ENCODE data around the gene C7orf57. TPM values are rescaled to one million over a fixed set of nuclear protein-coding genes. Genes with fewer than 3 reads are reported as not detected.

The C7orf57 gene
- total and polyA plus RNA-seq, 10 of the 15 experiments (the other 5 are each of a cell fraction or from before 2014, with no cell fraction given) = 0.04 to 0.21 (median 0.10) TPM; not detected in 5

DNA sequence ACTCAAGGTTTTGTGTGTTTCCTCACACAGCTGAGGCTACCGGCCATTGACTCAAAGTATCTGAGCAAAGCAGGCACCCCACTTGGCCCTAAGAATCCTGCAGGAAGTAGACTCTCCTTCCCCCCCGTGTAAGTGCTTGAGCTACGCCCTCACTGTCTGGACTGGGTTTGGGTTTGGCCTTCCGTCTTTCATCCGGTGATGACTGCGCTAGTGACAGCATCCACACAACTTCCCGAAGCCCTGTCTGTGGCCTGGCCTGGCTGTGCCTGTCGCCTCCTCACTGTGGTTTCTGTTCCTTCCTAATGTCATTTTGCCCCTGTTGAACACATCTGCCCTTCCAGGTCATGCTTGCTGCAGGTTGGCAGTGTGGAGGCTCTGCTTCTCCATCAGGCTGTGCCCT is 14.5 kb downstream of the C7orf57 start:
- no peaks in the 10 kb centered on the region for H3K79me2 ChIP-seq (ENCODE audit: control insufficient read depth, insufficient read depth, low read length)
- ATAC-seq (no peak), DNase-seq (ENCODE audit: low read depth, low spot score) (no peak), FAIRE-seq (no peak)
- peaks cover 0 to 1% of the 10 kb centered on the region in 2 experiments; a peak in 1 of 4 replicates for H3K27me3 ChIP-seq (replicated peaks in 1 of 2; ENCODE audit: control insufficient read depth in 2 of 2, insufficient read depth in 2 of 2, low read length in 1 of 2)
- no peak overlapping the region for H3K9ac ChIP-seq (ENCODE audit: control insufficient read depth, insufficient read depth, low read length)
- no peaks in the 10 kb centered on the region for H3K4me1 ChIP-seq (ENCODE audit: control insufficient read depth, insufficient read depth, low read length)
- ChIA-PET CTCF (interaction anchor here (0.8 kb wide), 1 partner anchor 53 kb away, joined by 3 read pairs; no protein-coding TSS in a partner anchor), POLR2A (no interaction called here), SMC1A (ENCODE audit: uncharacterized antibody, unreplicated experiment) (no interaction called here), RAD21 (ENCODE audit: unreplicated experiment) (no interaction called here)
- no peak overlapping the region for H3K4me2 ChIP-seq (ENCODE audit: control insufficient read depth, insufficient read depth)
- no peaks in the 10 kb centered on the region for H4K20me1 ChIP-seq (ENCODE audit: control insufficient read depth, insufficient read depth)
- in situ Hi-C loops (cut with MboI) (no loop called here), intact Hi-C loops (cut with micrococcal nuclease; ENCODE audit: unreplicated experiment) (no loop called here)
- no peaks in the 10 kb centered on the region for H3K36me3 ChIP-seq (ENCODE audit: control insufficient read depth in 2 of 2, insufficient read depth in 2 of 2, low read length in 1 of 2)
- H2AFZ ChIP-seq (ENCODE audit: control insufficient read depth, low read depth, low read length) = no peak overlapping the region
- TF ChIP-seq KDM1A (IDR thresholded peaks at IDR 0.05; ENCODE audit: borderline replicate concordance) = no peak
- TF ChIP-seq, protein P1, sequence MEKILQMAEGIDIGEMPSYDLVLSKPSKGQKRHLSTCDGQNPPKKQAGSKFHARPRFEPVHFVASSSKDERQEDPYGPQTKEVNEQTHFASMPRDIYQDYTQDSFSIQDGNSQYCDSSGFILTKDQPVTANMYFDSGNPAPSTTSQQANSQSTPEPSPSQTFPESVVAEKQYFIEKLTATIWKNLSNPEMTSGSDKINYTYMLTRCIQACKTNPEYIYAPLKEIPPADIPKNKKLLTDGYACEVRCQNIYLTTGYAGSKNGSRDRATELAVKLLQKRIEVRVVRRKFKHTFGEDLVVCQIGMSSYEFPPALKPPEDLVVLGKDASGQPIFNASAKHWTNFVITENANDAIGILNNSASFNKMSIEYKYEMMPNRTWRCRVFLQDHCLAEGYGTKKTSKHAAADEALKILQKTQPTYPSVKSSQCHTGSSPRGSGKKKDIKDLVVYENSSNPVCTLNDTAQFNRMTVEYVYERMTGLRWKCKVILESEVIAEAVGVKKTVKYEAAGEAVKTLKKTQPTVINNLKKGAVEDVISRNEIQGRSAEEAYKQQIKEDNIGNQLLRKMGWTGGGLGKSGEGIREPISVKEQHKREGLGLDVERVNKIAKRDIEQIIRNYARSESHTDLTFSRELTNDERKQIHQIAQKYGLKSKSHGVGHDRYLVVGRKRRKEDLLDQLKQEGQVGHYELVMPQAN (conservative IDR thresholded peaks at IDR 0.05) = no peak
- TF ChIP-seq TCF7 (IDR thresholded peaks at IDR 0.05; ENCODE audit: borderline replicate concordance) = no peak
- TF ChIP-seq, protein P2, sequence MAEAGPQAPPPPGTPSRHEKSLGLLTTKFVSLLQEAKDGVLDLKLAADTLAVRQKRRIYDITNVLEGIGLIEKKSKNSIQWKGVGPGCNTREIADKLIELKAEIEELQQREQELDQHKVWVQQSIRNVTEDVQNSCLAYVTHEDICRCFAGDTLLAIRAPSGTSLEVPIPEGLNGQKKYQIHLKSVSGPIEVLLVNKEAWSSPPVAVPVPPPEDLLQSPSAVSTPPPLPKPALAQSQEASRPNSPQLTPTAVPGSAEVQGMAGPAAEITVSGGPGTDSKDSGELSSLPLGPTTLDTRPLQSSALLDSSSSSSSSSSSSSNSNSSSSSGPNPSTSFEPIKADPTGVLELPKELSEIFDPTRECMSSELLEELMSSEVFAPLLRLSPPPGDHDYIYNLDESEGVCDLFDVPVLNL (IDR thresholded peaks at IDR 0.05; ENCODE audit: low read depth, low read length) = no peak
- no peak for TF ChIP-seq ETV6 (conservative IDR thresholded peaks at IDR 0.05 in 1 of 2, IDR thresholded peaks at IDR 0.05 in 1 of 2; ENCODE audit: borderline replicate concordance in 1 of 2, low read depth in 1 of 2)
- no peak for TF ChIP-seq FOXM1 (IDR thresholded peaks at IDR 0.05; ENCODE audit: low read depth, low read length)
- TF ChIP-seq ZNF207 (IDR thresholded peaks at IDR 0.05; ENCODE audit: borderline replicate concordance) = no peak
- H3K9me3 ChIP-seq (replicated peaks; ENCODE audit: control insufficient read depth, insufficient read depth, low read length) = no peaks in the 10 kb centered on the region
- no peak overlapping the region for H3K4me3 ChIP-seq
- no peak overlapping the region for H3K27ac ChIP-seq (ENCODE audit: control insufficient read depth, insufficient read depth)
- BruUV-seq (replicated peaks) = no TSS peak
- 65% methylated on average over 8 of the region's 8 CpGs for WGBS (ENCODE audit: insufficient coverage, insufficient replicate concordance, low lambda C conversion rate, missing lambda C conversion rate)
